GM12874 (cell line): ENCODE measurements around the gene SPNS2.
A peak's percentile ranks its signal among the peaks of the same experiment; 100 is the strongest.

ENCODE experiments used
- CTCF ChIP-seq: IDR thresholded peaks from 2 replicates; pipeline ENCODE4 v1.5.1; 2011; ENCODE audit warnings: low read depth, mild to moderate bottlenecking, control low read depth, low read length, moderate library complexity; ENCODE audit not compliant: insufficient read depth

SPNS2 gene

GRCh38 chr17:4538236-4539002 lies 39.7 kb downstream of the SPNS2 start:
- no peak for TF ChIP-seq CTCF

GRCh38 chr17:4539025-4539424 lies 40.3 kb downstream of the SPNS2 start:
- TF ChIP-seq CTCF: no peak

- TF ChIP-seq CTCF: no peak
Measured at GRCh38 chr17:4539576-4540223, 41.0 kb downstream of the SPNS2 start.

- no peak; the same call in 1 of the 2 replicates for TF ChIP-seq CTCF
Measured at GRCh38 chr17:4540224-4540651, 41.6 kb downstream of the SPNS2 start.

GRCh38 chr17:4540687-4541327 lies 42.1 kb downstream of the SPNS2 start:
- no peak for TF ChIP-seq CTCF

GRCh38 chr17:4541328-4542002 lies 42.8 kb downstream of the SPNS2 start:
- TF ChIP-seq CTCF: 0 out of 2 replicates have a peak, but pooled peaks have one; percentile 3
